Measurements from ENCODE around the gene PRRX2. TPM values are rescaled to one million over a fixed set of nuclear protein-coding genes. Genes with fewer than 3 reads are reported as not detected.
"Not testable (repeated sequence)": the region's sequence is repeated elsewhere in the genome, so short reads cannot be mapped to it uniquely, and the experiment has no call there.

The PRRX2 gene
- polyA plus RNA-seq, 12 donors, result 1.5 to 20.7 (median 3.2) TPM; not detected in 2

DNA sequence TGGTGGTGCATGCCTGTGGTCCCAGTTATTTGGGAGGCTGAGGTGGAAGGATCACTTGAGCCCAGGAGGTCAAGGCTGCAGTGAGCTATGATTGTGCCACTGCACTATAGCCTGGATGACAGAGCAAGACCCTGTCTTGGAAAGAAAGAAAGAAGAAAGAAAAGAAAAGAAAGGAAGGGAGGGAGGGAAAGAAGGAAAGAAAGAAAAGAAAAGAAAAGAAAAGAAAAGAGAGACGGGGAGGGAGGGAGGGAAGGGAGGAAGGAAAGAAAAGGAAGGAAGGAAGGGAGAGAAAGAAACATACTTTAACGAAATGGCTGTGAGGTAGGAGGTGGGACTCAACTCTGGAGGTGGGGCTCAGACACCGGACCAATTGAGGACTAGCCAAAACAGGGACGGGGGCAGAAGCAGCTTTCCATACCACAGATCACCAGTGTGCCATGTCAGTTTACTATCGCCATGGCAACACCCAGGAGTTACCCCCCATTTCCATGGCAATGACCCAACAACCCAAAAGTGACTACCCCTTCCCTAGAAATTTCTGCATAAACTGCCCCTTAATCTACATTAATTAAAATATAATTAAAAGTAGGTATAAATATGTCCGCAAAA, 66.1 kb downstream of the PRRX2 start:
- no peak for DNase-seq

DNA sequence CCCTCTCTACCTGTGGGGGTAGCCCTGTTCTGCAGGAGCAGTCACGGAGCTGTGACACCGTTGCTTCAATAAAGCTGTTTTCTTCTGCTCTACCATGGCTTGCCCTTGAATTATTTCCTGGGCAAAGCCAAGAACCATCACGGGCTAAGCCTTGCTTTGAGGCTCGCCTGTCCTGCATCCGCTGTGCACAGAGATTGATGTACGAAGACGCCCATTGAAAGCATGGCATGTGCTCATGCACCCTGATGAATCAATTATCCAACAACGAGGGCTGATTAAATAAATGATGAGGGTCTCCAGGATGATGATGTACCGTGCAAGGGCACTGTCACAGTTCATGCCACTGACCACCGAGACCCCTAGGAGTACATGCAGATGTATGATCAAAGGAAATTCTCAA, 66.7 kb downstream of the PRRX2 start:
- no peak for DNase-seq

DNA sequence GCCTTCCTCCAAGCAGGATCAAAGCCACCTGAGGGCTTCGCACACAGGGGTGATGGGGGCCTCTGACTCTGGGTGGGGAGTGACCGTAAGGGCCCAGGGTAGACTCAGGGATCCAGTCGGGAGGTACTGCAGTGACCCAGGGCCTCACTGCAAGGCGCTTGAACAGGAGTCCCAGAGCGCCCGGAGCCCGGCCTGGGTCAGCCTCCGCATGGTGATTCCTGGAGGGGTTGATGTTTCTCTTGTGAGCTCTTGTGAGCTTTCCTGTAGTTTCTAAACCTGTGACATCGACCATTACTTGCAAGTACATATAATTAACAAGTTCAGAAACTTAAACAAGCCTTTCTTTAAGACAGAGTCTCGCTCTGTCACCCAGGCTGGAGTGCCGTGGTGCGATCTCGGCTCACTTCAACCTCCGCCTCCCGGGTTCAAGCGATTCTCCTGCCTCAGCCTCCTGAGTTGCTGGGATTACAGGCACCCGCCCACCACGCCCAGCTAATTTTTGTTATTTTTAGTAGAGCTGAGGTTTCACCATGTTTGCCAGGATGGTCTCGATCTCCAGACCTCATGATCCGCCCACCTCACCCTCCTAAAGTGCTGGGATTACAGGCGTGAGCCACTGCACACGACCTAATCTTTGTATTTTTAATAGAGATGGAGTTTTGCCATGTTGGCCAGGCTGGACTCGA, 67.6 kb downstream of the PRRX2 start:
- no peak for DNase-seq

DNA sequence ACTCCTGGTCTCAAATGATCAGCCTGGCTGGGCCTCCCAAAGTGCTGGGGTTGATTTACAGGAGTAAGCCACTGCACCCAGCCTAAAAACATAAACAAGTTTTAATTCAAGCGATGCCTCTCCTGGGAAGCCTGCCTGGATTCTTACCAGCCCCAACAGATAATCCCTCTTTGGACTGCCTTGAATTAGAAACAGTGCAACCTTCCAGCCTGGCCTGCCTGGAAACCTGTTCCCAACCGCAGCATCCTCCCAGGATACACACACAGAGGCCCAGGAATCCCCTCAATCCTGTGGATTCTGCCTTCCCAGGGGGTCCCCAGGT, 68.1 kb downstream of the PRRX2 start:
- no peak for DNase-seq

DNA sequence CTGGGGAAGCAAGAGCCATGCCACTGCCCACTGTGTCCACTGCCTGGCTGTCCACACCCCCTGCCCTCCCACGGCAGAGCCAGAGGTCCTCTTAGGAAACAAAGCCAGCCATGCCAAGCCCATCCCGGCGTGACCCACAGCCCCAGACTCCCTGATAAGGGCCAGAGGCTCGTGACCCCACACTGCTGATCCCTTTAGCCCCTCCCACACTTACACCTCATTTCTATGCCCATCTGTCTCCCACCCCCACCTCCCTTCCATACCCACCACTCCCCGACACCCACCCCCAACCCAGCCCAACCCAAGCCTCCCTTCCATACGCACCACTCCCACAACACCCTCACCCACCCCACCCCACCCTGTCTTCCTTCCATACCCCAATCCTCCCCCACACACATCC, 70.1 kb downstream of the PRRX2 start:
- DNase-seq, result no peak

DNA sequence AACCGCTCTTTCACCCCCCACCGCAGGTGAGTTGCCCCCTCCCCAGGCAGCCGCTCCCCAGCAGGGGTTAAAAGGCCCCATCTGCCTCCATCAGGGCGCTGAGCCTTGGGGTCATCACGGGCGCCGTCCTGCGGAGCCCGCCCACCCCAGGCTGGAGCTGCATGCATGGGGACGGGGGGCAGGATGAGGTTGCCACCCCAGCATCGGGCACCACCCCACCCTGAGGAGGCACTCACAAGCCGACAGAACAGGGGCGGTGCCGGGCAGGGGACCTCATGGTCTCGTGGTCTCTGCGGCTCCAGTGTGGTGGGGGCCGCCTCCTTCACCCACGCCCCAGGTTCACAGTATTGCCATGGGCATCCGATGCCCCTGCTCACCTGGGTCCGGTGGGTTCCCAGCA, 70.9 kb downstream of the PRRX2 start:
- no peak for DNase-seq

DNA sequence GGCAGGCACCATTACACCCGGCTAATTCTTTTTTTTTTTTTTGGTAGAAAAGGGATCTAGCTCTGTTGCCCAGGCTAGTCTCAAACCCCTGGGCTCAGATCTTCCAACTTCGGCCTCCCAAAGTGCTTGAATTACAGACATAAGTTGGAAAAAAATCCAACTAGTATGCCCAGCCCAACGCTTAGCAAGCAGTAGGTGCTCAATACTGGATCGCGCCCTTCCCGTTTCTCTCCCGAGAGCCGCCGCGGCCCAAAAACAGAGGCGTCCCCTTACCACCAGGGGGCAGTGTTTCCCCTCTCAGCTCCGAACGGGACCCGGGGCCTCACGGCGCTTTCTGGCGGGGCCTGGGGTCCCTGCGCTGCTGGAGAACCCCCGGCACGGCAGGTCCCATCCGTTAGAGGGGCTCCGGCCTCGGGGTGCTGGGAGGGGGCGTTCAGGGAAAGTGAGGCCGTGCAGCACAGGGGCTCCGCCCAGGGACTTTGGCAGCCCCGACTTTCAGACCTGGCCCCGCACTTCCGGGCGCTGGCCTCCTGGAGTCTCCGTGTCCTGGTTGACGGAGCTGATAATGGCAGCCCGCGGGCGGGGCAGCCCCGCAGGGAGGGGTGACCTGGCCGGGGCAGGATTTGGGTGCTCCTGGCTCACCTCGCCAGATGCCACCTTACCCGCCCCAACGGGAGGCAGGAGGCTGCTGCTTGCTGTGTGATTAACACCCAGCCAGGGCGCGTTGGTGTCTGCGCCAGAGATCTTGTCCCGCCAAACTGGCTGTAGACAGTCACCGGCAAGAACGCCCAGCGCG, 72.2 kb downstream of the PRRX2 start:
- DNase-seq, result peak; percentile 87

DNA sequence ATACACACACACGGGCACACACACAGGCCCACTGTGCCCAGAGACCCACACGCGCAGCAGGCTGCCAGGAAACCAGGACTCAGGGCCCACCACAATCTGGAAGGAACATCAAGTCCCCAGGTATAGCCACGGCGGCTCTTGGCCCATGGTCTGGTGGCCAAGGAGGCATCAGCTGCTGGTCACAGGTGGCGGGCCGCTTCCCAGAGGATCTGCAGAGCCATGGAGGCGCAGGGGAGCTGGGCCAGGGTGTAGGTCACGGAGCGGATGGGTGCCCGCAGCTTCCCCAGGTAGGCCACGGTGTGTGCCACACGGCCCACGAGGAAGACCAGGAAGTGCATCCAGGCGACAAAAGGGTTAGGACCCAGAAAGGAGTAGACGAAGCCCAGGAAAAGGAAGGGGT, 74.0 kb downstream of the PRRX2 start:
- no peak for DNase-seq

DNA sequence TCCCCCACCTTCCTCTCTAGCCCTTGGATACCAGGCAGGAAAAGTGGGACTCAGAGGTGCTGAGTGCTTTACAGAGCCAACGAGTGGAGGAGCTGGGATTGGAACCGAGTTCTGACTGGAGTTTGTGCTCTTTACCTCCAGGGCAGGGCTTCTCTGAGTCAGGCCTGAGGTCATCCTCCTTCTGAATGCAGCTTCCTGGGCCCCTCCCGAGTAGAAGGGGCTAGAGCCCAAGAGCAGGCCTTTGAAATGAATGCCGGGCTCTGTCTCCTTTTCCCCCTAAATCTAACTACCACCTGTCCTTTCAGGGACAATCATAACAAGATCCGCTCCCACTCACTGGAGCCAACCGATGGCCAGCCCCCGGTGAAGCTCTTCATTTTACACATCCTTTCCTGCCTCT, 74.7 kb downstream of the PRRX2 start:
- DNase-seq, result no peak

DNA sequence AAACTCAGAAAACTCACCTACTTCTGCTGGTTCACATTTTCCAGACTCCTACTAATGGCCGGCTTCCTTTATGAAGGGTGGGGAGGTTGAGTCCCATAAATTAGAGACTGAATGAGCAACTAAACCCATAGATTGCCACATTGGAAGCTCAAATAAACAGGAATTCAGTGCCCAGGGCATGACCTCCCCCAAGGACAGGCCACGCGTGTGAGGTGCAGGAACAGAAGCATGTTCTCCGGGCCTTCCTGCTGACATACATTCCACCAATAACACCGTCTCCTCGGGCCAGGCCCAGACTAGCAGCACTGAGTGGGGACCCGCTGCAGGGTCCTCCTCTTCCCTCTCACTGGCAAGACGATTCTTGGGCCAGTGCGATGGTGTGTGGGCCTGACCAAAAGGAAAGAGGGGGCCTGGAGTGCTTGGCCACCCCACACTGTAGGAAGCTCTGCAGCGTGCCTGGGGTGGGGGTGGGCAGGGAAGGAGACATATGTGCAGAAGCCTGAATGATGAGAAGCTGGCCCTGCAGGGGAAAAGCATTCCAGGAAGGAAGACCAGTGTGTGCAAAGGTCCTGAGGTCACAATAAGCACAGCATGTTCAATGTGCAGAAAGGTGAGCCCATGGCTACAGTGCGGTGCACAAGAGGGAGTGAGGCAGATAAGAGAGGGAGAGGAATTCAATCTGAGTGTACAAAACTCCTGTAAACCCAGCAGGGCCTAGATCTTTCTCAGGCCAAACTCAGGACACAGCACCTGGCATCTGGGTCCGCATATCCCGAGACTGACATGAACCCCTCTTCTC, 75.4 kb downstream of the PRRX2 start:
- DNase-seq, result no peak

DNA sequence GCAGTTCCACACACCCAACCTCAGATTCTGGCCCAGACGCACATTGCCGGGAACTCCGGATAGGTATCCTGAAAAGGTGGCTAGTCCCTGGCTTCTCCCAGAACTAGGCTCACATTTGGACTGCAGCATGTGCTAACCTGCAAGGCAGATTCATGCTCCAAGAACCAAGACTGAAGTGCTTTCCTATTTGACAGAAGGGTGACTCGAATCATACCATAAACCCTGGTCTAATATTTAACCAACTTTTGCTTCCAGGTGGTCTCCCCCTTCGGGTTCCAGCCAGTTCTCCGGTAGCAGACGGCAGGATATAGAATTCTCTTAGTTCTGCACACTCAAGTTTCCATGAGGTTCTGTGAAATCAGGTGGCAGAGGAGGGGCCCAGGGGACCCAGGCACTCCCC, 79.8 kb downstream of the PRRX2 start:
- DNase-seq, result no peak

DNA sequence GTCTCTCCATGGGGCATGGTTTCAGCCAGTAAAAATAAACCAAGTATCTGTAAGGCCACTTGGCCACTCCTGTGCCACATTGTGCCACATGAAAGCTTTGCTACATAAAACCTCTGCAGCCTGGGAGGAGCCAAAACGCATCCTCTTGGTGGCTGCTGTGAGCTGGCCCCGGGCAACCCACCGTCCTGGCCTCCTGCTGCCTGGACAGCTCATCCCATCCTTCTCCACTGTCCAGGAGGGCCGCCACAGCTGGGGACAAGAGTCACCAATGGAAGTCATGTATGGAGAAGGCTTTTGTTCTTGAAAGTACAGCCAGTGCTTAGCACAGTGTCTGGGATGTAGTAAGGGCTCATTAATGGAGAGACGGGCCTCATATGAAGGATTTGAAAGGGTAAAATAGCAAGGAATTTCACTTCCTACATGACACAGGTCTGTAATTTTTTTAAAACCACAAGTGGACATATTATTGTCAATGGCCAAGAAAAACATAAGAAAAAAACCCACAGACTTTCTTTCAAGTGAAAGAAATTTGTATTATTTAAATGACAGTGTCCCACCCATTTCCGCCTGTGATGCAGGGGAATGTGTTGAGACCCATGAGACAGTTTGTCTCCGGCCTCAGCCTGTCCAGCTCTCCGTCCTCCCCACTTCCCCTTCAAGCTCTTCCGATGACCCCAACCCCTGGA, 80.8 kb downstream of the PRRX2 start:
- DNase-seq, result no peak

DNA sequence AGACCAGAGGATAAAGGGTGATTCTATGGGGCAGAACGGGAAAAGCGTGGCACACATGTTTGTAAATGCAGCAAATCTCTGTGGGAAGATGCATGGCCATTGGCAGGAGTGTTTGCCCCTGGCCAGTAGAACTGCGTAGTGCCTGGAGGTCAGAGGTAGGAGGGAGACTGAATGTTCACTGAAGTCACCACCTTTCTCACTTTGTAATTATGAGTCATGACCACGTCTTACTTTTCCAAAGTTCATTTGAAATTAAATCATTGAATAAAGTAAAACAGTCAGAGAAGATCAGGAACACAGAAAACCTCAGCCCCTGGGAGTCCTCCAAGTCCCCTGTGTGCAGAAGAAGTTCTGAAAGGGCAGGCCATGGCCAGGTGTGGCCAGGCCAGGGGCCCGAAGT, 82.8 kb downstream of the PRRX2 start:
- DNase-seq, result no peak

DNA sequence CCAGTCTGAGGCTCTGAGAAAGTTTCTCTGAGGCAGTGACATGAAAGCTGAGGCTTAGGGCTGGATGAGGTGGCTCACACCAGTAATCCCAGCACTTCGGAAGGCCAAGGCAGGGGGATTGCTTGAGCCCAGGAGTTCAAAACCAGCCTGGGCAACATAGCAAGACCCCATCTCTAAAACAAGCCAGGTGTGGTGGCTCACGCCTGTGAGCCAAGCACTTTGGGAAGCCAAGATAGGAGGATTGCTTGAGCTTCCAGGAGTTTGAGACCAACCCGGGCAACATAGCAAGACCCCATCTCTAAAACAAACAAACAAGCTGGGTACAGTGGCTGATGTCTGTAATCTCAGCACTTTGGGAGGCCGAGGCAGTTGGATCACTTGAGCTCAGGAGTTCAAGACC, 83.6 kb downstream of the PRRX2 start:
- DNase-seq, result not testable (repeated sequence)

DNA sequence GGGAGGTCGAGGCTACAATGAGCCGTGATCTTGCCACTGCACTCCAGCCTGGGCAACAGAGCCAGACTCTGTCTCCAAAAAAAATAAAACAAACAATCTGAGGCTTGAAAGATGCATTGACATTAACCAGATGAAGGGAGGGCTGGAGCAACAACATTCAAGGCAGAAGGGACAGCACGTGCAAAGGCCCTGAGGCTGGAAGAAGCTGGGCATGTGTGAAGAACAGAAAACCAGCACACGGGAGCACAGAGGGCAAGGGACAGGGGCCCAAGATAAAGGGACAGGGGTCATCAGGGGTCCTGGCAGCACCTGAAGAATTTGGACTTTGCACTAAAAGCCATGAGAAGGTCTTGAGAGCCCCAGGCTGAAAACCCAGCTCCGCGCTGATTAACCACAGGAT, 84.1 kb downstream of the PRRX2 start:
- DNase-seq, result no peak

DNA sequence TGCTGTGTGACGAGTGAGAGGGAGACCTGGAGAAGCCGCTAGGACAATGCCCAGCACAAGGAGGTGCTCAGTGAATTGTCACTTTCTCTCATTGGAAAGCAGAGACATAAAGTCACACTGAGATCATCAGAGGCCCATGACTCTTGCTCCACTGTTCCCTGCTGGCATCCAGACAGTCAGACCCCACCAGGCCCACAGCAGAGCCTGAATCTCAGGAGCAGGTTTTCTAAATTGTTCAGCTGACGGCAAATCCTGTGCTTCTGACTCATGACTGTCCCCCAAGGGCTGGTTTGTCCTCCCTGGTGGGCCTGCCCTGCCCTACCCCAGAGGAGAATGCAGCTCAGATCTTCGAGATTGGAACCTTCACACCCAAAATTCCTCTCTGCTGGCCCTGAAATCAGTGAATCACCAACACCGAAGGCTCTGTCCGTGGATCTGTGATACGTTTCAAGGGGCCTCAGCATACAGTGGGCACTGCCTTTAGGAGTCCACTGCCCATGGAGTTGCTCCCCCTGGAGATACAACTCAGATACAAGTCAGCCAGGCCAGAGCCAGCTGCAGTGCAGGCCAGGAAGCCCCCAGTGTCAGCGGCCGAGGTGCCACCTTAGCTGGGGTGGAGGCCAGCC, 84.7 kb downstream of the PRRX2 start:
- DNase-seq, result no peak

DNA sequence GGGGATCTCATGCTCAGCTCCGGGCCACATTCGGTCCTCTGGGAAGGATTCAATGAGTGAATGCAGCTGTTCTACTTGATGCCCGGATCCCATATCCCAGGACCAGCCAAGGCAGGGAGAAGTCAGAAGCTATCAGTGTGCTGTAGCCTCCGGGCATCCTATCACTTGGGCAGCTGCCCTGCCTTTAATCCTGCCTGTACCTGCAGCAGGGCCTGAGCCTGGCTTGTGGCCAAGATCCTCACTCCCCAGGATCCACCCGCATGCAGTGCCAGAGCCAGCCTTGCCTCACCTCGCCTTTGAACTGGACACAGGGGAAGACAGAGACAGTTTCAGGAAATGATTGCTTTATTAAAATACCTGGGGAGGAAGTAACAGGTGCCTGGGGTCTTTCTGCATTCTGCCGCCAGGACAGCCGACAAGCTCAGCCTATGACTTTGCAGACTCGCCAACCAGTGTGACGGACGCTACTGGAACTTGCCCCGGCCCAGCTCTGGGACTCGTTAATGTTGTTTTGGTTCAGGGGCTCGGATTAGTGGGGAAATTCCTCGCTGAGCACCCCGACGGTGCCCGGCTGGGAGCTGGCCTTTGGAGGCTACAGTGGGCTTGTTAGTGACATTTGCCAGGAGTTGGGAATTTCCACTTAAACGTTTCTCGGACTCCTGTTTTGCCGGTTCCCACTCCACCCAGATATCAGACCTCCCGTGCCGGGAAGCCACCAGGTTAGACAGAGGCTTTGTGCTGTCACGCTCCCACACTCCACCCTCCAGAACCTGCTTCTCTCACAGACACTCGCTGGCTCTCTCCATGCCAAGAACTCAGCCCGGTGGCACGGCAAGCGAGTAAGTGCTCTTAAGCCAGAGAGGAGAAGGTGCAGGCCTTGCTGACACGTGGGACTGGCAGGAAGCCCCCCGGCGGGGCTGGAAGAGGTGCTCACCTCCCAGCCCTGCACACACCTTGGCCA, 86.7 kb downstream of the PRRX2 start:
- DNase-seq, result no peak

DNA sequence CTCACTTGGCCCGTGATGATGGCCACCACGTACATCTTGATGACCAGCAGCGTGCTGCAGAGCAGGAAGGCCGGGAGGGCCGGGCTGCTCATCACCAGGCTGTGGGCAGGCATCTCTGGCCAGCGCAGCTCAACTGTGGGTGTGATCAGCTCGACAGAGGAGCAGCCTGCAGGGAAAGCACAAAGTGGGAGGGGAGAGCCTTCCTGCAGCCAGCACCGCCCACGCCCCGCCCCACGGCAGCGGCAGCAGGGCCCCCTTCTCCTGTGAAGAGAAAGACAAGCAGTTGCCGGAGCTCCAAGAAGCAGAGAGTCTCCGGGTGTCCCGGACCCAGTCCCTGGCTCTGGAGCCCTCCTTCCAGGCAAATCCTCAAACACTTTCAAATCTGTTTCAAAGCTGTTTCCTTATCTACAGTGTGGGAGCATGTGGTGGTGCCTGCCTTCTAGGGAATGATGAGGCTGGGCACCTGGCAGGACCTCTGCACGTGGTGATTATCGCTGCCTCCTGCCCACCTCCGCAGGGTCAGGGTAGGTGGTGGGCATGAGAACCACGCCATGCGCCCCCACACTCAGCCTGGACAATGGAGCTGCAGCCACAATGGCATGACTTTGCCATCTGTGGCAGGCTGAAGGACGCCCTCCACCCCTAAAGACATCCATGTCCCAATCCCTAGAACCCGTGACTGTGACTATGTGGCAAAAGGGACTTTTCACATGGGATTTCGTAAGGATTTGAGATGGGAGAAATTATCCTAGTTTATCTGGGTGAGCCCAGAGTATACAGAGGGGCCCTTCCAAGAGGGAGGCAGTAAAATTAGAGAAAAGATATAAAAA, 87.7 kb downstream of the PRRX2 start, which contains the start of gene PTGES:
PTGES (minus strand) TSS at position 143 of the 830 bp plus-strand sequence; CDS start at position 113, 30 bp downstream.
- DNase-seq, result peak; percentile 81

DNA sequence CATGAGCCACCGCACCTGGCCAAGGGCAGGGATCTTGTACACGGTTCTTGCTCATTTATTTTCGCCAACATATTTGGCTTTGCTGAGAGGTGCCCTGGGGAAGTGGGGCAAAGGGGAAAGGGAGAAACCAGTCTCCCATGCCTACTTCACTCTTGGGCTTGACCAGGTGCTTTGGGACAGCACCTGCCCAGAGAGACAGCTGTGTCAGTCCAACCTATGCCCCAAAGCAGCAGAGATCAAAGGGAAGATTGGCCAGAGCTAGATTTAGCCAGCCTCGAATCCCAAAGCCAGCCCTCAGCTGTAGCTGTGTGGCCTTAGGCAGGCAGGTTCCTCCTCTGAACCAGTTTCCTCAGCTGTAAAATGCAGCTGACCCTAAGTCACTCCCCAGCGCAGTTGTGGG, 89.7 kb downstream of the PRRX2 start:
- no peak for DNase-seq

Data from muscle of arm (tissue), 12 donors.